GM10248 (cell line): Measurements from ENCODE around the gene LIMS2.

ENCODE experiments used
- CTCF ChIA-PET: fragments of 300-600 bp; sonication (Branson Sonifier 250); formaldehyde crosslinking; extraction: SDS; loops from one replicate; lab custom pipeline; 2021; ENCODE audit warnings: antibody characterized with exemption; lab: Yijun Ruan, JAX
- POLR2A ChIA-PET: fragments of 350-650 bp; sonication (Branson Sonifier 250); formaldehyde crosslinking; extraction: SDS; loops from one replicate; lab custom pipeline; 2020; ENCODE audit warnings: antibody characterized with exemption; lab: Yijun Ruan, JAX
- DNase-seq: peaks from one replicate; pipeline ENCODE4 v3.0.0; 2012; ENCODE audit errors: extremely low spot score
- TF ChIP-seq, protein P1 (sequence below): IDR thresholded peaks from 2 replicates; pipeline ENCODE4 v1.5.1; 2012; ENCODE audit warnings: mild to moderate bottlenecking, low read depth; ENCODE audit errors: extremely low read depth, missing control alignments, control extremely low read depth

LIMS2 gene

DNA sequence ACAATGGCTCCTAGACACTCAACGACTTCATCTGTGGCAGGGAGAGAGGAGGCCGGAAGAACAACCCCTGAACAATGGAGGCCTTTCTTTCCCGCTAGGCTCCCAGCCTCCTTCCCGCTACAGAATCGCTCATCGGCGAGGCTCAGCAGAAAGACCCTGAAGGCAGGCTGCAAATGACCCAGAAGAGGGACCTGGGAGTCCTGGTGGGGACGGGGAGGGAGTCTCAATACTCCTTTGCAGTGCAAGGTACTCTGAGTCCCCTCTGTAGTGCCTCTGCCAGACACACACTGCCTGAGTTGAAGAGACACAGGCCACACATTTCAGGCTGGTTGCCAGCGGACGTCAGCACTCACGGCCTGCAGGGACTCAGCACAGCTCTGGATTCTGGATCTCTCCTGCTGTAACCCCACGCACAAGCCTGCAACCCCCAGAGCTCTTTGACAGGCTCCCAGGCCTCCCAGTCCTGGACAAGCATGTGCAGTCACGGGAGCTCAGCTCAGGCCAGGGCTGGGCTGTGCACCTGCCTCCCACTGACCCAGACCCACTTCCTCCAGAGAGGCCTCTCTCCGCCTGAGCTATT lies 23.3 kb downstream of the LIMS2 start:
- TF ChIP-seq, protein P1, sequence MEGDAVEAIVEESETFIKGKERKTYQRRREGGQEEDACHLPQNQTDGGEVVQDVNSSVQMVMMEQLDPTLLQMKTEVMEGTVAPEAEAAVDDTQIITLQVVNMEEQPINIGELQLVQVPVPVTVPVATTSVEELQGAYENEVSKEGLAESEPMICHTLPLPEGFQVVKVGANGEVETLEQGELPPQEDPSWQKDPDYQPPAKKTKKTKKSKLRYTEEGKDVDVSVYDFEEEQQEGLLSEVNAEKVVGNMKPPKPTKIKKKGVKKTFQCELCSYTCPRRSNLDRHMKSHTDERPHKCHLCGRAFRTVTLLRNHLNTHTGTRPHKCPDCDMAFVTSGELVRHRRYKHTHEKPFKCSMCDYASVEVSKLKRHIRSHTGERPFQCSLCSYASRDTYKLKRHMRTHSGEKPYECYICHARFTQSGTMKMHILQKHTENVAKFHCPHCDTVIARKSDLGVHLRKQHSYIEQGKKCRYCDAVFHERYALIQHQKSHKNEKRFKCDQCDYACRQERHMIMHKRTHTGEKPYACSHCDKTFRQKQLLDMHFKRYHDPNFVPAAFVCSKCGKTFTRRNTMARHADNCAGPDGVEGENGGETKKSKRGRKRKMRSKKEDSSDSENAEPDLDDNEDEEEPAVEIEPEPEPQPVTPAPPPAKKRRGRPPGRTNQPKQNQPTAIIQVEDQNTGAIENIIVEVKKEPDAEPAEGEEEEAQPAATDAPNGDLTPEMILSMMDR, result no peak
- ChIA-PET POLR2A (interaction anchor here (0.5 kb wide), 1 partner anchor 103 kb away, joined by 4 read pairs; no protein-coding TSS in a partner anchor), CTCF (interaction anchor here (0.9 to 2.9 kb wide), 5 partner anchors 13 to 455 kb away, joined by 4 to 27 read pairs (median 4); no protein-coding TSS in a partner anchor)
- no peak for DNase-seq

- ChIA-PET POLR2A (no interaction called here), CTCF (interaction anchor here (2.0 to 5.2 kb wide), 3 partner anchors 12 to 60 kb away, joined by 4 to 90 read pairs (median 12); no protein-coding TSS in a partner anchor)
- no peak for DNase-seq
- TF ChIP-seq, protein P1, result no peak
Observed at GRCh38 chr2:127651381-127651809, 23.9 kb downstream of the LIMS2 start.

DNA sequence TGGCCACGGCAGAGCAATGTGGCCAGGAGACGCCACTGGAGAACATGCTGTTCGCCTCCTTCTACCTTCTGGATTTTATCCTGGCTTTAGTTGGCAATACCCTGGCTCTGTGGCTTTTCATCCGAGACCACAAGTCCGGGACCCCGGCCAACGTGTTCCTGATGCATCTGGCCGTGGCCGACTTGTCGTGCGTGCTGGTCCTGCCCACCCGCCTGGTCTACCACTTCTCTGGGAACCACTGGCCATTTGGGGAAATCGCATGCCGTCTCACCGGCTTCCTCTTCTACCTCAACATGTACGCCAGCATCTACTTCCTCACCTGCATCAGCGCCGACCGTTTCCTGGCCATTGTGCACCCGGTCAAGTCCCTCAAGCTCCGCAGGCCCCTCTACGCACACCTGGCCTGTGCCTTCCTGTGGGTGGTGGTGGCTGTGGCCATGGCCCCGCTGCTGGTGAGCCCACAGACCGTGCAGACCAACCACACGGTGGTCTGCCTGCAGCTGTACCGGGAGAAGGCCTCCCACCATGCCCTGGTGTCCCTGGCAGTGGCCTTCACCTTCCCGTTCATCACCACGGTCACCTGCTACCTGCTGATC lies 24.4 kb downstream of the LIMS2 start:
- TF ChIP-seq, protein P1, result no peak
- ChIA-PET POLR2A (no interaction called here), CTCF (interaction anchor here (0.7 to 5.2 kb wide), 30 partner anchors 9 to 454 kb away, joined by 3 to 90 read pairs (median 4); partner anchors contain the start of gene LIMS2)
- no peak for DNase-seq

- POLR2A ChIA-PET, result interaction anchor here (1.1 kb wide), 1 partner anchor 59 kb away, joined by 3 read pairs; no protein-coding TSS in a partner anchor
Observed at GRCh38 chr2:127650041-127650784, 25.1 kb downstream of the LIMS2 start.

GRCh38 chr2:127649684-127650040 lies 25.7 kb downstream of the LIMS2 start:
- ChIA-PET POLR2A (interaction anchor here (1.1 kb wide), 1 partner anchor 58 kb away, joined by 3 read pairs; no protein-coding TSS in a partner anchor), CTCF (interaction anchor here (0.5 to 5.2 kb wide), 38 partner anchors 8 to 484 kb away, joined by 3 to 90 read pairs (median 4); partner anchors contain the start of gene LIMS2)
- peak; percentile 87 for DNase-seq
- TF ChIP-seq, protein P1, result peak; percentile 69

More at GRCh38 chr2:127650041-127650784, 25.1 kb downstream of the LIMS2 start:
- DNase-seq, result no peak
- TF ChIP-seq, protein P1, result no peak
- CTCF ChIA-PET, result interaction anchor here (0.5 to 5.2 kb wide), 42 partner anchors 8 to 485 kb away, joined by 3 to 90 read pairs (median 4); partner anchors contain the start of gene LIMS2
